Measurements from ENCODE around the gene ADAMTSL5. TPM values are rescaled to one million over a fixed set of nuclear protein-coding genes. Genes with fewer than 3 reads are reported as not detected.
A peak's percentile ranks its signal among the peaks of the same experiment; 100 is the strongest.

Gene ADAMTSL5
- total and polyA plus RNA-seq, 9 of the 15 experiments (the other 6 are each of a cell fraction or from before 2014, with no cell fraction given), result 1.0 to 11.6 (median 4.1) TPM

DNA sequence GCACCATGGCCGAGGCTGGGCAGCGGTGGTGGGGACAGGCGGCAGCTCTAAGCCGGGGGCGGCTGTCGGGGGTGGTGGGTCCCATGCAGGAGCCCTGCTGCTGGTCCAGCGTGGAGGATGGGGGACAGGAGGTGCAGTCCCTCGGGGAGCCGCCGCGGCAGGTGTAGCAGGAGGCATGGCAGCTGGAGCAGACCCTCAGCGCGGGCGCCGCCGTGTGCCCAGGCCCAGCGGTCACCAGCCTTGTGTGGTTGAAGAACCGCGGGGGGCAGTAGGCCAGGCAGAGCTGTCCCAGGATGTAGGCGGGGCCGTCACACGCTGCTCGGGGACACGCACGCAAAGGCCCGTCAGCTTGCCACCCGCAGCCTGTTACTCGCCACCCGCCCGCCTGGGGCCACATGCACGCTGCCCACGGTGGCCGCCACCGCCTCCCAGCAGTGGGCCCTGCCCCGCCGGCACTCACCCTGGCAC is 30.9 kb downstream of the ADAMTSL5 start:
- no peaks in the 10 kb centered on the region for H3K27me3 ChIP-seq (ENCODE audit: control insufficient read depth in 2 of 2, insufficient read depth in 2 of 2, low read length in 2 of 2)
- CTCF ChIA-PET (ENCODE audit: low intra/inter-chr PET ratio), result no interaction called here
- WGBS (ENCODE audit: insufficient coverage, low coverage, missing lambda C conversion rate), result 86% methylated on average over 19 of the region's 36 CpGs
- H3K4me1 ChIP-seq (replicated peaks in 1 of 2; ENCODE audit: control insufficient read depth in 2 of 2, insufficient read depth in 2 of 2, low read length in 2 of 2), result peaks cover 5 to 57% of the 10 kb centered on the region in 2 experiments; a peak in 4 of 5 replicates
- H3K9me3 ChIP-seq (replicated peaks; ENCODE audit: control insufficient read depth, insufficient read depth, low read depth, low read length), result no peaks in the 10 kb centered on the region; the same call in 1 of the 2 replicates
- peaks cover 6% of the 10 kb centered on the region; the same call in 2 of the 3 replicates for H3K36me3 ChIP-seq (ENCODE audit: control insufficient read depth, insufficient read depth, low read length)
- TF ChIP-seq MCM5 (IDR thresholded peaks at IDR 0.05; ENCODE audit: low read depth) (no peak), CCNT2 (IDR thresholded peaks at IDR 0.05; ENCODE audit: borderline replicate concordance, extremely low read depth, insufficient read length, low read depth, low read length) (no peak), PCBP1 (IDR thresholded peaks at IDR 0.05; ENCODE audit: low read depth, low read length, poor library complexity, severe bottlenecking) (peak; percentile 67), NFXL1 (CRISPR knock-in tag; IDR thresholded peaks at IDR 0.05) (no peak), EP400 (IDR thresholded peaks at IDR 0.05) (no peak), RBFOX2 (IDR thresholded peaks at IDR 0.05; ENCODE audit: low read depth, low read length) (peak; percentile 10; the same call in 1 of the 2 replicates), POLR2G (IDR thresholded peaks at IDR 0.05; ENCODE audit: low read depth, low read length) (peak; percentile 39; the same call in 1 of the 2 replicates), HNRNPL (IDR thresholded peaks at IDR 0.05; ENCODE audit: low read depth, low read length) (peak; percentile 93), CREB3 (tag; conservative IDR thresholded peaks at IDR 0.05; ENCODE audit: low read depth) (no peak), XRCC4 (IDR thresholded peaks at IDR 0.05; ENCODE audit: extremely low read depth, insufficient read depth, insufficient read length) (no peak), KAT7 (CRISPR knock-in tag; IDR thresholded peaks at IDR 0.05; ENCODE audit: borderline replicate concordance) (no peak), HDAC6 (IDR thresholded peaks at IDR 0.05; ENCODE audit: low read depth, low read length) (no peak), KLF13 (tag; IDR thresholded peaks at IDR 0.05; ENCODE audit: borderline replicate concordance, low read depth) (no peak), ZNF274 (IDR thresholded peaks at IDR 0.05; ENCODE audit: borderline replicate concordance, low read depth, low read length) (no peak)
- TF ChIP-seq, protein P1, sequence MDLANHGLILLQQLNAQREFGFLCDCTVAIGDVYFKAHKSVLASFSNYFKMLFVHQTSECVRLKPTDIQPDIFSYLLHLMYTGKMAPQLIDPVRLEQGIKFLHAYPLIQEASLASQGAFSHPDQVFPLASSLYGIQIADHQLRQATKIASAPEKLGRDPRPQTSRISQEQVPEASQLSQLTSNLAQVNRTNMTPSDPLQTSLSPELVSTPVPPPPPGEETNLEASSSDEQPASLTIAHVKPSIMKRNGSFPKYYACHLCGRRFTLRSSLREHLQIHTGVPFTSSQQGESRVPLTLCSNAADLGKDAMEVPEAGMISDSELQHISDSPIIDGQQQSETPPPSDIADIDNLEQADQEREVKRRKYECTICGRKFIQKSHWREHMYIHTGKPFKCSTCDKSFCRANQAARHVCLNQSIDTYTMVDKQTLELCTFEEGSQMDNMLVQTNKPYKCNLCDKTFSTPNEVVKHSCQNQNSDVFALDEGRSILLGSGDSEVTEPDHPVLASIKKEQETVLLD (IDR thresholded peaks at IDR 0.05), result no peak
- H3K27ac ChIP-seq (ENCODE audit: extremely low read depth, low read depth, low read length), result no peak overlapping the region
- FAIRE-seq (no peak), ATAC-seq (no peak), DNase-seq (ENCODE audit: extremely low read depth in 1 of 4, low spot score in 3 of 4) (no peak)
- H3K79me2 ChIP-seq (ENCODE audit: control insufficient read depth, insufficient read depth, low read length), result peaks cover 21% of the 10 kb centered on the region
- intact Hi-C loops (cut with micrococcal nuclease), result no loop called here
- H4K20me1 ChIP-seq (replicated peaks; ENCODE audit: control insufficient read depth, insufficient read depth, low read length), result no peaks in the 10 kb centered on the region
- no peak overlapping the region for H2AFZ ChIP-seq (ENCODE audit: low read depth, low read length)
- no TSS peak for BruUV-seq (replicated peaks)
- no peak overlapping the region for H3K4me2 ChIP-seq (ENCODE audit: insufficient read depth, low read length)
- H3K9ac ChIP-seq (ENCODE audit: insufficient read depth in 1 of 2, low read depth in 2 of 2, low read length in 2 of 2), result peak overlapping the region in 1 of 2 experiments; percentile 77; a peak in 1 of 4 replicates
- POLR2A ChIA-PET, result interaction anchor here (1.0 kb wide), 1 partner anchor 9 kb away, joined by 4 read pairs; the partner anchor contains the start of gene REEP6
- no peaks in the 10 kb centered on the region for H3K9me1 ChIP-seq (ENCODE audit: control insufficient read depth, insufficient read depth, low read length)
- in situ Hi-C loops (cut with MboI), result no loop called here
- H3K4me3 ChIP-seq, result no peak overlapping the region
